Liver (tissue), 9 donors: Measurements from ENCODE around the gene CCNY. TPM values are rescaled to one million over a fixed set of nuclear protein-coding genes. Genes with fewer than 3 reads are reported as not detected.

ENCODE experiments used
- DNase-seq: peaks from one replicate; pipeline ENCODE4 v3.0.0-alpha.2; 2017; ENCODE audit warnings: low spot score
- H3K27ac ChIP-seq, 2 donors: one replicate each; pipeline ENCODE4 v1.7.0; 2013; ENCODE audit warnings: inconsistent platforms in 2 of 2, low read length in 2 of 2, control low read depth in 1 of 2, low read depth in 1 of 2, mild to moderate bottlenecking in 1 of 2
- H3K27me3 ChIP-seq, 4 donors: one replicate each; pipeline versions ENCODE4 v1.6.1 to v1.7.0; 2013; ENCODE audit warnings: low read length in 3 of 4, inconsistent platforms in 1 of 4, mild to moderate bottlenecking in 1 of 4, moderate library complexity in 1 of 4; ENCODE audit not compliant: control insufficient read depth in 4 of 4, insufficient read depth in 4 of 4
- H3K36me3 ChIP-seq, 4 donors: one replicate each; pipeline versions ENCODE4 v1.6.1 to v1.7.0; 2013; ENCODE audit warnings: low read length in 3 of 4, mild to moderate bottlenecking in 3 of 4, low read depth in 1 of 4, moderate library complexity in 1 of 4; ENCODE audit not compliant: control insufficient read depth in 4 of 4, insufficient read depth in 3 of 4
- H3K4me1 ChIP-seq, 4 donors: one replicate each; pipeline versions ENCODE4 v1.6.1 to v1.7.0; 2013; ENCODE audit warnings: low read length in 3 of 4, mild to moderate bottlenecking in 3 of 4, moderate library complexity in 1 of 4; ENCODE audit not compliant: control insufficient read depth in 4 of 4, insufficient read depth in 4 of 4
- H3K4me3 ChIP-seq, 3 donors: one replicate each; pipeline versions ENCODE4 v1.6.1 to v1.7.0; 2013; ENCODE audit warnings: low read length in 3 of 3, control low read depth in 1 of 3, low read depth in 1 of 3, mild to moderate bottlenecking in 1 of 3
- H3K9ac ChIP-seq, 2 donors: one replicate each; pipeline ENCODE4 v1.7.0; 2013; ENCODE audit warnings: low read length in 2 of 2, mild to moderate bottlenecking in 2 of 2, moderate library complexity in 2 of 2, control low read depth in 1 of 2, low read depth in 1 of 2
- H3K9me3 ChIP-seq, 4 donors: one replicate each; pipeline versions ENCODE4 v1.6.1 to v1.7.0; 2013; ENCODE audit warnings: low read length in 3 of 4; ENCODE audit not compliant: control insufficient read depth in 4 of 4
- ATF3 ChIP-seq: IDR thresholded peaks from 2 replicates; pipeline ENCODE4 v1.6.1; 2016; ENCODE audit warnings: antibody characterized with exemption
- EGR1 ChIP-seq, 2 donors: IDR thresholded peaks; 2 replicates each; pipeline ENCODE4 v1.6.1; 2016 to 2018; ENCODE audit warnings: antibody characterized with exemption in 2 of 2, low read depth in 2 of 2
- FOXA1 ChIP-seq: IDR thresholded peaks from 2 replicates; pipeline ENCODE4 v1.6.1; 2016; ENCODE audit warnings: antibody characterized with exemption
- FOXA2 ChIP-seq: IDR thresholded peaks from 2 replicates; pipeline ENCODE4 v1.6.1; 2016; ENCODE audit warnings: antibody characterized with exemption
- GABPA ChIP-seq, 2 donors: IDR thresholded peaks in 1 of 2; conservative IDR thresholded peaks in 1 of 2; 2 replicates each; pipeline ENCODE4 v1.6.1; 2016; ENCODE audit warnings: antibody characterized with exemption in 2 of 2, mild to moderate bottlenecking in 1 of 2, moderate library complexity in 1 of 2
- HNF4A ChIP-seq, 2 donors: conservative IDR thresholded peaks; 2 replicates each; pipeline ENCODE4 v1.6.1; 2016; ENCODE audit warnings: antibody characterized with exemption in 2 of 2, mild to moderate bottlenecking in 2 of 2
- HNF4G ChIP-seq: IDR thresholded peaks from 2 replicates; pipeline ENCODE4 v1.6.1; 2016; ENCODE audit warnings: antibody characterized with exemption
- JUND ChIP-seq, 2 donors: IDR thresholded peaks; 2 replicates each; pipeline ENCODE4 v1.6.1; 2016; ENCODE audit warnings: antibody characterized with exemption in 2 of 2
- NR2F2 ChIP-seq: IDR thresholded peaks from 2 replicates; pipeline ENCODE4 v1.6.1; 2016; ENCODE audit warnings: antibody characterized with exemption
- REST ChIP-seq: IDR thresholded peaks from 2 replicates; pipeline ENCODE4 v1.6.1; 2016; ENCODE audit warnings: antibody characterized with exemption, mild to moderate bottlenecking
- RXRA ChIP-seq, 2 donors: IDR thresholded peaks; 2 replicates each; pipeline ENCODE4 v1.6.1; 2017 to 2018; ENCODE audit warnings: antibody characterized with exemption in 2 of 2, mild to moderate bottlenecking in 1 of 2
- TAF1 ChIP-seq: conservative IDR thresholded peaks from 2 replicates; pipeline ENCODE4 v1.6.1; 2016; ENCODE audit warnings: antibody characterized with exemption, mild to moderate bottlenecking
- YY1 ChIP-seq: IDR thresholded peaks from 2 replicates; pipeline ENCODE4 v1.6.1; 2016; ENCODE audit warnings: antibody characterized with exemption, mild to moderate bottlenecking
- WGBS: extraction: QIAGEN DNeasy Blood & Tissue Kit; methylation state at CpG from one replicate; pipeline ENCODE4 v1.1.7; 2013; 5-methylcytosine and 5-hydroxymethylcytosine counted together
- polyA plus RNA-seq, 2 donors: library from polyadenylated mRNA; stranded (reverse) in 1 of 2; unstranded in 1 of 2; fragments of 200-250 nt in 1 of 2; fragments of >200 nt in 1 of 2; fragmentation: Nextera tagmentation in 1 of 2; extraction: Ambion mirVana in 1 of 2; gene quantifications; one replicate each; pipeline versions ENCODE4 v1.2.1 to v1.2.3, GENCODE V29; 2013 to 2015
- total RNA-seq, 2 donors: library from RNA; depleted of rRNA; stranded (reverse); fragments of >200 nt; gene quantifications; one replicate each; pipeline ENCODE4 v1.2.3, GENCODE V29; 2014
- TF ChIP-seq, protein P1 (sequence below): IDR thresholded peaks from 2 replicates; pipeline ENCODE4 v1.6.1; 2016; ENCODE audit warnings: antibody characterized with exemption
- TF ChIP-seq, protein P2 (sequence below): IDR thresholded peaks from 2 replicates; pipeline ENCODE4 v1.6.1; 2016; ENCODE audit warnings: antibody characterized with exemption
- TF ChIP-seq, protein P3 (sequence below): fragments of 150-350 bp; IDR thresholded peaks from 2 replicates; pipeline ENCODE4 v1.5.1; 2017; ENCODE audit warnings: improper control_type of control experiment, low read depth, low read length; ENCODE audit not compliant: missing input control
- donor health status: healthy.
- donor health status: healthy.
- donor health status: healthy.
- donor health status: healthy.
- donor health status: healthy.

CCNY gene
- total and polyA plus RNA-seq, 4 donors = 17.6 to 38.4 (median 21.8) TPM

- TF ChIP-seq, protein P1, sequence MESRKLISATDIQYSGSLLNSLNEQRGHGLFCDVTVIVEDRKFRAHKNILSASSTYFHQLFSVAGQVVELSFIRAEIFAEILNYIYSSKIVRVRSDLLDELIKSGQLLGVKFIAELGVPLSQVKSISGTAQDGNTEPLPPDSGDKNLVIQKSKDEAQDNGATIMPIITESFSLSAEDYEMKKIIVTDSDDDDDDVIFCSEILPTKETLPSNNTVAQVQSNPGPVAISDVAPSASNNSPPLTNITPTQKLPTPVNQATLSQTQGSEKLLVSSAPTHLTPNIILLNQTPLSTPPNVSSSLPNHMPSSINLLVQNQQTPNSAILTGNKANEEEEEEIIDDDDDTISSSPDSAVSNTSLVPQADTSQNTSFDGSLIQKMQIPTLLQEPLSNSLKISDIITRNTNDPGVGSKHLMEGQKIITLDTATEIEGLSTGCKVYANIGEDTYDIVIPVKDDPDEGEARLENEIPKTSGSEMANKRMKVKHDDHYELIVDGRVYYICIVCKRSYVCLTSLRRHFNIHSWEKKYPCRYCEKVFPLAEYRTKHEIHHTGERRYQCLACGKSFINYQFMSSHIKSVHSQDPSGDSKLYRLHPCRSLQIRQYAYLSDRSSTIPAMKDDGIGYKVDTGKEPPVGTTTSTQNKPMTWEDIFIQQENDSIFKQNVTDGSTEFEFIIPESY = no peak
- TF ChIP-seq ATF3 = no peak
- no peak for TF ChIP-seq RXRA (IDR thresholded peaks at IDR 0.05)
- no peak for TF ChIP-seq EGR1 (IDR thresholded peaks at IDR 0.05; ENCODE audit: low read depth in 2 of 2)
- no peak for TF ChIP-seq NR2F2
- TF ChIP-seq JUND (IDR thresholded peaks at IDR 0.05) = no peak
These were observed 107.5 kb downstream of the CCNY start (continued) for GRCh38 chr10:35443858-35444257.

- 95% methylated on average over 4 of the region's 4 CpGs for WGBS
- Histone ChIP-seq H3K27ac (no peak overlapping the region), H3K9me3 (peaks cover 4 to 17% (median 9%) of the 10 kb centered on the region in 4 donors)
These were observed 109.0 kb downstream of the CCNY start for GRCh38 chr10:35445150-35445884.

More at GRCh38 chr10:35445150-35445884, 109.0 kb downstream of the CCNY start:
- no peak for DNase-seq
- Histone ChIP-seq H3K4me1 (peaks cover 12 to 31% (median 27%) of the 10 kb centered on the region in 4 donors), H3K36me3 (no peaks in the 10 kb centered on the region), H3K27me3 (no peaks in the 10 kb centered on the region), H3K9ac (no peak overlapping the region), H3K4me3 (no peak overlapping the region)
- TF ChIP-seq TAF1 = no peak
- no peak for TF ChIP-seq RXRA (IDR thresholded peaks at IDR 0.05)
- no peak for TF ChIP-seq ATF3
- TF ChIP-seq, protein P2, sequence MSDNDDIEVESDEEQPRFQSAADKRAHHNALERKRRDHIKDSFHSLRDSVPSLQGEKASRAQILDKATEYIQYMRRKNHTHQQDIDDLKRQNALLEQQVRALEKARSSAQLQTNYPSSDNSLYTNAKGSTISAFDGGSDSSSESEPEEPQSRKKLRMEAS = no peak
- no peak for TF ChIP-seq JUND (IDR thresholded peaks at IDR 0.05)
- TF ChIP-seq FOXA1 = no peak
- no peak for TF ChIP-seq HNF4A (conservative IDR thresholded peaks at IDR 0.05)
- TF ChIP-seq YY1 = no peak
- no peak for TF ChIP-seq EGR1 (IDR thresholded peaks at IDR 0.05; ENCODE audit: low read depth in 2 of 2)
- no peak for TF ChIP-seq FOXA2
- TF ChIP-seq, protein P1 = no peak
- TF ChIP-seq REST = no peak
- TF ChIP-seq HNF4G = no peak
- TF ChIP-seq, protein P3, sequence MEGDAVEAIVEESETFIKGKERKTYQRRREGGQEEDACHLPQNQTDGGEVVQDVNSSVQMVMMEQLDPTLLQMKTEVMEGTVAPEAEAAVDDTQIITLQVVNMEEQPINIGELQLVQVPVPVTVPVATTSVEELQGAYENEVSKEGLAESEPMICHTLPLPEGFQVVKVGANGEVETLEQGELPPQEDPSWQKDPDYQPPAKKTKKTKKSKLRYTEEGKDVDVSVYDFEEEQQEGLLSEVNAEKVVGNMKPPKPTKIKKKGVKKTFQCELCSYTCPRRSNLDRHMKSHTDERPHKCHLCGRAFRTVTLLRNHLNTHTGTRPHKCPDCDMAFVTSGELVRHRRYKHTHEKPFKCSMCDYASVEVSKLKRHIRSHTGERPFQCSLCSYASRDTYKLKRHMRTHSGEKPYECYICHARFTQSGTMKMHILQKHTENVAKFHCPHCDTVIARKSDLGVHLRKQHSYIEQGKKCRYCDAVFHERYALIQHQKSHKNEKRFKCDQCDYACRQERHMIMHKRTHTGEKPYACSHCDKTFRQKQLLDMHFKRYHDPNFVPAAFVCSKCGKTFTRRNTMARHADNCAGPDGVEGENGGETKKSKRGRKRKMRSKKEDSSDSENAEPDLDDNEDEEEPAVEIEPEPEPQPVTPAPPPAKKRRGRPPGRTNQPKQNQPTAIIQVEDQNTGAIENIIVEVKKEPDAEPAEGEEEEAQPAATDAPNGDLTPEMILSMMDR = no peak
- TF ChIP-seq NR2F2 = no peak
- no peak for TF ChIP-seq GABPA (IDR thresholded peaks at IDR 0.05 in 1 of 2, conservative IDR thresholded peaks at IDR 0.05 in 1 of 2)
